SK-N-SH (cell line): ENCODE data around the gene KIAA0232. TPM values are rescaled to one million over a fixed set of nuclear protein-coding genes. Genes with fewer than 3 reads are reported as not detected.
A peak's percentile ranks its signal among the peaks of the same experiment; 100 is the strongest.

Experiments
- CTCF ChIA-PET: fragments of 300-600, 350-600 bp; formaldehyde crosslinking; extraction: SDS; loops from one replicate; lab custom pipeline; 2021; lab: Yijun Ruan, JAX
- POLR2A ChIA-PET: fragments of 350-600 bp; sonication (Branson Sonifier 250); formaldehyde crosslinking; extraction: SDS; loops from one replicate; lab custom pipeline; 2020; ENCODE audit warnings: antibody characterized with exemption, inconsistent platforms; lab: Yijun Ruan, JAX
- DNase-seq: peaks from one replicate; pipeline ENCODE4 v3.0.0; 2012
- H2AFZ ChIP-seq: fragments of 200-600 bp; sonication (generic); 2 replicates; pipeline ENCODE4 v1.8.1; 2016; ENCODE audit warnings: antibody characterized with exemption, mild to moderate bottlenecking, low read depth
- H3F3A ChIP-seq: fragments of 200-600 bp; sonication (generic); replicated peaks from 2 replicates; pipeline ENCODE3; 2016; ENCODE audit warnings: antibody characterized with exemption, mild to moderate bottlenecking; ENCODE audit not compliant: insufficient read depth
- H3K27ac ChIP-seq, 2 experiments: fragments of 200-500 bp in 1 of 2; fragments of 200-600 bp in 1 of 2; sonication (Bioruptor generic) in 1 of 2; sonication (generic), shearing (Covaris generic) in 1 of 2; 2 replicates each; pipeline versions ENCODE4 v1.5.1 to v1.6.1; 2014 to 2016; ENCODE audit warnings: low read depth in 2 of 2, inconsistent platforms in 1 of 2, low read length in 1 of 2, mild to moderate bottlenecking in 1 of 2, mixed read lengths in 1 of 2
- H3K27me3 ChIP-seq: fragments of 200-600 bp; sonication (generic), shearing (Covaris generic); 2 replicates; pipeline ENCODE4 v1.6.1; 2016; ENCODE audit warnings: mixed run types; ENCODE audit not compliant: insufficient read depth
- H3K36me3 ChIP-seq, 2 experiments: fragments of 200-500 bp in 1 of 2; fragments of 200-600 bp in 1 of 2; sonication (Bioruptor generic) in 1 of 2; sonication (generic) in 1 of 2; replicated peaks in 1 of 2; 2 replicates each; pipeline versions ENCODE3 to v1.5.1; 2014 to 2016; ENCODE audit warnings: low read length in 1 of 2, mild to moderate bottlenecking in 1 of 2; ENCODE audit not compliant: insufficient read depth in 2 of 2, control insufficient read depth in 1 of 2
- H3K4me1 ChIP-seq, 2 experiments: fragments of 200-500 bp in 1 of 2; fragments of 200-600 bp in 1 of 2; sonication (Bioruptor generic) in 1 of 2; sonication (generic), shearing (Covaris generic) in 1 of 2; 2 replicates each; pipeline versions ENCODE4 v1.5.1 to v1.6.1; 2014 to 2016; ENCODE audit warnings: low read depth in 1 of 2, low read length in 1 of 2, mixed run types in 1 of 2; ENCODE audit not compliant: insufficient read depth in 2 of 2, control insufficient read depth in 1 of 2
- H3K4me2 ChIP-seq: fragments of 200-600 bp; sonication (generic), shearing (Covaris generic); 2 replicates; pipeline ENCODE4 v1.6.1; 2017; ENCODE audit warnings: mixed run types
- H3K4me3 ChIP-seq, 2 experiments: fragments of 200-500 bp in 1 of 2; fragments of 200-600 bp in 1 of 2; sonication (Bioruptor generic) in 1 of 2; sonication (generic), shearing (Covaris generic) in 1 of 2; 2 replicates each; pipeline versions ENCODE4 v1.5.1 to v1.8.1; 2014 to 2016; ENCODE audit warnings: low read depth in 2 of 2, inconsistent platforms in 1 of 2, low read length in 1 of 2, mild to moderate bottlenecking in 1 of 2, mixed read lengths in 1 of 2, moderate library complexity in 1 of 2
- H3K79me2 ChIP-seq: fragments of 200-600 bp; sonication (generic); 2 replicates; pipeline ENCODE4 v1.8.1; 2017; ENCODE audit warnings: mild to moderate bottlenecking; ENCODE audit not compliant: insufficient read depth
- H3K9ac ChIP-seq: fragments of 200-600 bp; sonication (generic); 2 replicates; pipeline ENCODE4 v1.6.1; 2017; ENCODE audit warnings: mixed run types
- H3K9me2 ChIP-seq: fragments of 200-600 bp; sonication (generic); 2 replicates; pipeline ENCODE4 v1.6.1; 2017; ENCODE audit warnings: mixed run types
- H3K9me3 ChIP-seq: fragments of 200-600 bp; sonication (generic); 2 replicates; pipeline ENCODE4 v1.6.1; 2017; ENCODE audit warnings: mixed run types, mild to moderate bottlenecking, moderate library complexity
- H4K20me1 ChIP-seq: fragments of 200-600 bp; sonication (generic); 2 replicates; pipeline ENCODE4 v1.6.1; 2017; ENCODE audit warnings: mild to moderate bottlenecking, mixed run types; ENCODE audit not compliant: insufficient read depth
- CTCF ChIP-seq: fragments of 200-600 bp; sonication (generic); IDR thresholded peaks from 2 replicates; pipeline ENCODE4 v1.6.1; 2017; ENCODE audit warnings: antibody characterized with exemption, mild to moderate bottlenecking, moderate library complexity
- EP300 ChIP-seq, 2 experiments: IDR thresholded peaks; 2 replicates each; pipeline versions ENCODE4 v1.4.0 to v1.6.1; 2012; ENCODE audit warnings: borderline replicate concordance in 1 of 2, low read depth in 1 of 2, low read length in 1 of 2
- FOXJ3 ChIP-seq: sonication (generic); formaldehyde crosslinking; IDR thresholded peaks from 2 replicates; pipeline ENCODE4 v1.5.1; 2020; ENCODE audit warnings: mild to moderate bottlenecking, missing genetic modification reagents
- FOXM1 ChIP-seq: IDR thresholded peaks from 2 replicates; pipeline ENCODE4 v1.4.0; 2012; ENCODE audit warnings: low read depth, mild to moderate bottlenecking
- GABPA ChIP-seq: IDR thresholded peaks from 2 replicates; pipeline ENCODE4 v1.4.0; 2012; ENCODE audit warnings: low read depth, mild to moderate bottlenecking
- JUND ChIP-seq: IDR thresholded peaks from 2 replicates; pipeline ENCODE4 v1.4.0; 2012
- MXI1 ChIP-seq: IDR thresholded peaks from 2 replicates; pipeline ENCODE4 v1.6.1; 2012; ENCODE audit warnings: mild to moderate bottlenecking, low read depth, low read length, improper control_type of control experiment
- RAD21 ChIP-seq: IDR thresholded peaks from 2 replicates; pipeline ENCODE4 v1.6.1; 2012; ENCODE audit warnings: mild to moderate bottlenecking, low read length
- RCOR1 ChIP-seq: fragments of 150-350 bp; IDR thresholded peaks from 2 replicates; pipeline ENCODE4 v1.6.1; 2017; ENCODE audit warnings: antibody characterized with exemption, low read length
- REST ChIP-seq: IDR thresholded peaks from 2 replicates; pipeline ENCODE4 v1.6.1; 2012; ENCODE audit warnings: mild to moderate bottlenecking, low read depth, low read length, moderate library complexity
- RXRA ChIP-seq: IDR thresholded peaks from 2 replicates; pipeline ENCODE4 v1.4.0; 2012; ENCODE audit warnings: low read depth, mild to moderate bottlenecking, borderline replicate concordance
- SMC3 ChIP-seq: IDR thresholded peaks from 2 replicates; pipeline ENCODE4 v1.6.1; 2012; ENCODE audit warnings: low read depth, low read length, improper control_type of control experiment
- TAF1 ChIP-seq: IDR thresholded peaks from 2 replicates; pipeline ENCODE4 v1.6.1; 2012; ENCODE audit warnings: low read depth, mild to moderate bottlenecking, low read length, moderate library complexity, borderline replicate concordance
- TCF12 ChIP-seq: IDR thresholded peaks from 2 replicates; pipeline ENCODE4 v1.4.0; 2012
- TEAD4 ChIP-seq: IDR thresholded peaks from 2 replicates; pipeline ENCODE4 v1.4.0; 2012; ENCODE audit warnings: mild to moderate bottlenecking, borderline replicate concordance; ENCODE audit not compliant: insufficient read depth
- WGBS: methylation state at CpG from one replicate; pipeline ENCODE4 v1.1.6; 2017; ENCODE audit warnings: low lambda C conversion rate; 5-methylcytosine and 5-hydroxymethylcytosine counted together
- polyA plus RNA-seq, 3 experiments: library from polyadenylated mRNA; depleted of rRNA; stranded (reverse); fragments of >200 nt; gene quantifications; 2 replicates each; pipeline ENCODE4 v1.2.3, GENCODE V29; 2012

The KIAA0232 gene
- polyA plus RNA-seq, 1 of the 3 experiments (the other 2 are of a cell fraction): 5.7 TPM

- DNase-seq: peak; percentile 6
- ChIA-PET CTCF (interaction anchor here (0.6 to 1.5 kb wide), 5 partner anchors 16 to 357 kb away, joined by 3 to 5 read pairs (median 3); no protein-coding TSS in a partner anchor), POLR2A (no interaction called here)
- no peak overlapping the region for H2AFZ ChIP-seq
- H3K9me3 ChIP-seq: no peaks in the 10 kb centered on the region
- TF ChIP-seq RAD21 (no peak), TCF12 (no peak), TAF1 (no peak), MXI1 (no peak), TEAD4 (no peak), FOXJ3 (CRISPR knock-in tag) (no peak), CTCF (no peak), REST (no peak), GABPA (no peak), FOXM1 (no peak), EP300 (IDR thresholded peaks at IDR 0.05; ENCODE audit: borderline replicate concordance in 1 of 2, low read depth in 1 of 2, low read length in 1 of 2) (no peak), JUND (no peak), RXRA (no peak), RCOR1 (no peak), SMC3 (no peak)
- no peaks in the 10 kb centered on the region for H4K20me1 ChIP-seq
- H3K27ac ChIP-seq: no peak overlapping the region
- 69% methylated on average over 11 of the region's 11 CpGs for WGBS
- no peaks in the 10 kb centered on the region; a peak in 1 of 4 replicates for H3K4me1 ChIP-seq
- H3K4me3 ChIP-seq: no peak overlapping the region
- H3K36me3 ChIP-seq: no peaks in the 10 kb centered on the region
- no peaks in the 10 kb centered on the region for H3K27me3 ChIP-seq
- H3K79me2 ChIP-seq: no peaks in the 10 kb centered on the region
- H3K9me2 ChIP-seq: no peaks in the 10 kb centered on the region
- H3F3A ChIP-seq: no peaks in the 10 kb centered on the region
- no peak overlapping the region for H3K9ac ChIP-seq
- no peak overlapping the region for H3K4me2 ChIP-seq
These were observed 39.5 kb upstream of the KIAA0232 start for GRCh38 chr4:6742989-6743388.
